Adipose tissue (tissue), 3 donors: ENCODE measurements around the gene SHOC2. TPM values are rescaled to one million over a fixed set of nuclear protein-coding genes. Genes with fewer than 3 reads are reported as not detected.

Experiments
- H3K27ac ChIP-seq: one replicate; pipeline ENCODE4 v1.5.1; 2013; ENCODE audit warnings: low read depth, low read length
- WGBS, 3 donors: extraction: QIAGEN DNeasy Blood & Tissue Kit; methylation state at CpG; one replicate each; pipeline ENCODE4 v1.1.7; 2013; 5-methylcytosine and 5-hydroxymethylcytosine counted together
- polyA plus RNA-seq, 3 donors: library from polyadenylated mRNA; stranded (reverse); fragments of 200-250 nt; gene quantifications; one replicate each; pipeline ENCODE4 v1.2.3, GENCODE V29; 2013
- donor health status: healthy with polysubstance abuse.
- donor health status: Bipolar disorder and iron deficiency.
- donor health status: healthy.

SHOC2 gene
- polyA plus RNA-seq, 3 donors: 10.3 to 28.5 (median 28.3) TPM

- 90 to 92% (median 92%) methylated on average over 2 of the region's 2 CpGs for WGBS, 3 donors
These were observed 88.1 kb downstream of the SHOC2 start for GRCh38 chr10:111007486-111007885.

DNA sequence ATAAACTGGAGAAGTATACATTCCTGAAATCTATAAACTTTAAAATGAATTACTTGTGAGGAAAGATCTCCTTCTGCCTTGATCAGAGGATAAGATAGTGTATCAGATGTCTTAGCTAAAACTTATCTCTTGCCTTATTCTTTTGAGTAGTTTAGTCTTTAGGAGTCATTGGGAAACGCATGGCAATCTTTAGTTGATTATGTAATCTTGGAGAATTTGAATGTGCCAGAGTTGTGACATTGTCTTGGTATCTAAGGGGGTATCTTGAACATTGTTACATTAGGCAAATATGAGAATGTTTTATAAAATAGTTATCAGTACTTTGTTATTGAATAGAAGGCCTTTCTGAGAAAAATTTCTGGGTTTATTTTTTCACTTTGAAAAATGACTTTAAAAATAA is 95.8 kb downstream of the SHOC2 start:
- H3K27ac ChIP-seq: no peak overlapping the region
- 44 to 51% (median 44%) methylated on average over 1 of the region's 1 CpG for WGBS, 3 donors

More at GRCh38 chr10:111007486-111007885, 88.1 kb downstream of the SHOC2 start:
- H3K27ac ChIP-seq: no peak overlapping the region

DNA sequence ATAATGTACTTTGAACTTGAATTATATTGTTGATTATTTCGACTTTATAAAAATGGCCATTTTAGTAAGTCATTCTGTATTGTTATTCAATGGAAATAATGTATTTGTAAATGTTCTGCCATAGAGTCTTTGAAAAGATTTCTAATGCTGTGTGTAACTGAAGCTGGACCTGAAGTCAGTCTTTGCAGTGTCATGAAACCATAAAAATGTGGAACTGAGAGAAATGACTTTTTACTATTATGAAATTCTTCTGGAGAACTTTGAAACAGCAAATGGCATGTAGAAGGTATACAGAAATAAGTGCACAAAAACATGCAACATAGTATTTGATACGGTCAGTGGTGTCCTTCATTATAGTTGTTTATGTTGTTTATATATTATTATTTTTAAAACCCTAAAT is 97.7 kb downstream of the SHOC2 start:
- no peak overlapping the region for H3K27ac ChIP-seq
- 48 to 64% (median 58%) methylated on average over 2 of the region's 2 CpGs for WGBS, 3 donors

DNA sequence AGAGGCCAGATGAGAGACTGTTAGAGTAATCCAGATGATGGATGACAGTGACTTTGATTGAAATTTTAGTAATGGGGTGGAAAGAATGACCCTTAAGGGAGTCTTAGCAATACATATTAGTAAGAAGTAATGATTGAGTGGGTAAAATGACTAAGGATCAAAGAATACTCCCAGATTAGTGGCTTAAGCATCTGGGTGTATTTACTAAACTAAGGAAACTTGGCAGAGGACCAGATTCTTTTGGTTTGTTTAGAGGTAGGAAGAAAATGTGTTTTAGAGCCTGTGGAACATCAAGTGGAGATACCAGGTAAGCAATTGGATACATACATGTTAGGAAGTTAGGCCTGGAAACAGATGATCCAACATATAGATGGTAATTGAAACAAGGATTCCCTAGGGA is 98.6 kb downstream of the SHOC2 start:
- H3K27ac ChIP-seq: no peak overlapping the region

DNA sequence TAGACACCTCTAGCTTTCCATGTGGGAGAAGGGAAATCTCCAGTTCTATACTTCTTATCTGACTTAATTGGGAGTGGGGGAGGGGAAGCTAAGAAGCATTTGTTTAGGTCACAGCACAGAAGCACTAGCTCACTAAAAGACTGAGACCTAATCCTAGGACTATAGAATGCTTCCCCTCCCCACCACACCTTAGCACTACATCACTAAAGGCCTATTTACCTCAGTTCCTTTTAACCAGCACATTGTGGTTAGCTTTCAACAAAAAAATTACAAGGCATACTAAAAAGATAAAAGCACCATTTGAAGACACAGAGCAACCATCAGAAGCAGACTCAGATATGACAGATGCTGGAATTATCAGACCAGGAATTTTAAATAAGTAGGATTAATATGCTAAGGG is 103.7 kb downstream of the SHOC2 start:
- no peak overlapping the region for H3K27ac ChIP-seq

- WGBS, 3 donors: 97 to 100% (median 99%) methylated on average over 9 of the region's 9 CpGs
These were observed 110.8 kb downstream of the SHOC2 start for GRCh38 chr10:111030042-111030750.

GRCh38 chr10:111034598-111035310 is 115.3 kb downstream of the SHOC2 start:
- no peak overlapping the region for H3K27ac ChIP-seq
- WGBS, 3 donors: 70 to 89% (median 70%) methylated on average over 2 of the region's 2 CpGs

More at GRCh38 chr10:111030042-111030750, 110.8 kb downstream of the SHOC2 start:
- H3K27ac ChIP-seq: no peak overlapping the region

DNA sequence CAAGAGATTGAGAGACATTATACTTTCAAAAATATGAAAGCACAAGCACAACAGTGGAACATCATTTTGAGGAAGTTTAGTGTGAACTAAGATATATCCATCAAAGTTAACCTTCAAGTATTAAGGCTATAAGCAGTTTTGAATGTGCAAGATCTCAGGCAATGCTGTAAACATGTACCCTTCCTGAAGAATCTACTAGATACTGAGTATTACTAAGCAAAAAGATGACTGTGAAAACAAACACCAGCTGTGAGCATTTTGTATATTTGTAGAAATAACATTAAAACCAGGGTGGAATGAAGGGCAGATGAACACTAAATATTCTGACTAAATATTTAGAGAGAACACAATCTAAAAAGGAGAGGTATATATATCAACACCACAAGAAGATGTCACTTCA is 116.1 kb downstream of the SHOC2 start:
- H3K27ac ChIP-seq: no peak overlapping the region

GRCh38 chr10:111037858-111038257 is 118.5 kb downstream of the SHOC2 start:
- H3K27ac ChIP-seq: no peak overlapping the region

DNA sequence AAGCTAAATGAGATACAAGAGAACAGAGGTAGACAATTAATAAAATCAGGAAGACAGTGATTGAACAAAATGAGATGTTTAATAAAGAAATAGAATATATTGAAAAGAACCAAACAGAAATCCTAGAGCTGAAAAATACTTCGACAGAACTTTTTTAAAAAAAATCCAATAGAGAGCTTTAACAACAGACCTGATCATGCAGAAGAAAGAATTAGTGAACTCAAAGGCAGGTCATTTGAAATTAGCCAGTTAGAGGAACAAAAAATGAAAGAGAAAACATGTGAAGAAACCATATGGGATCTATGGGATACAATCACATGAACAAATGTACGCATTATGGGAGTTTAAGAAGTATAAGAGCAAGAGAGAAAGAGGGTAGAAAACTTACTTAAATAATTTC is 120.1 kb downstream of the SHOC2 start:
- 83 to 89% (median 87%) methylated on average over 2 of the region's 2 CpGs for WGBS, 3 donors
- no peak overlapping the region for H3K27ac ChIP-seq

- 49 to 69% (median 61%) methylated on average over 1 of the region's 1 CpG for WGBS, 3 donors
- H3K27ac ChIP-seq: no peak overlapping the region
These were observed 137.6 kb downstream of the SHOC2 start for GRCh38 chr10:111057006-111057405.

Other genes with a start within 250 kb of the SHOC2 start
- gene PDCD4, start 47.7 kb upstream of the SHOC2 start, polyA plus RNA-seq: 100 to 1,000 TPM in 1 of 3 donors, 10 to 100 TPM in 2; 72.7 to 398 (median 80.2) TPM
- 10 to 100 TPM in 2 of 3 donors, 1 to 10 TPM in 1; 5.8 to 36.7 (median 18.0) TPM for gene BBIP1, start 424 bp upstream of the SHOC2 start, polyA plus RNA-seq
- 10 to 100 TPM in 2 of 3 donors, 1 to 10 TPM in 1; 3.9 to 99.6 (median 10.6) TPM for gene ADRA2A, start 157.4 kb downstream of the SHOC2 start, polyA plus RNA-seq